Naive thymus-derived CD8-positive, alpha-beta T cell (primary cell): ENCODE results near the gene HPD. TPM values are rescaled to one million over a fixed set of nuclear protein-coding genes. Genes with fewer than 3 reads are reported as not detected.
A peak's percentile ranks its signal among the peaks of the same experiment; 100 is the strongest.

ENCODE experiments used
- ATAC-seq, 2 donors: fragments of 150-1000 bp; cut with Tn5 transposase in 1 of 2; sonication (Bioruptor Pico), chemical (Tn5 transposase) in 1 of 2; 1 replicate in 1 of 2; 2 replicates in 1 of 2; pipeline ENCODE4 v1.10.0; 2021; ENCODE audit warnings: mild to moderate bottlenecking in 2 of 2, moderate library complexity in 2 of 2
- POLR2A ChIA-PET: fragments of 350-600 bp; sonication (Branson Sonifier 250); formaldehyde crosslinking; loops from one replicate; lab custom pipeline; 2021; ENCODE audit warnings: antibody characterized with exemption; lab: Charles Lee
- DNase-seq, 10 donors: peaks; one replicate each; pipeline versions ENCODE4 v3.0.0 to v3.0.0-alpha.2; 2020 to 2022
- H3K27ac Mint-ChIP-seq, 10 donors: one replicate each; pipeline ENCODE4 v1.8.0; 2020 to 2022; ENCODE audit warnings: mild to moderate bottlenecking in 10 of 10, mixed read lengths in 10 of 10, moderate library complexity in 4 of 10, inconsistent platforms in 1 of 10
- H3K27me3 Mint-ChIP-seq, 5 donors: one replicate each; pipeline ENCODE4 v1.8.0; 2021 to 2022; ENCODE audit warnings: mixed read lengths in 5 of 5
- H3K36me3 Mint-ChIP-seq, 3 donors: one replicate each; pipeline ENCODE4 v1.8.0; 2020 to 2022; ENCODE audit warnings: mixed read lengths in 3 of 3, mild to moderate bottlenecking in 2 of 3, inconsistent platforms in 1 of 3
- H3K4me1 Mint-ChIP-seq, 4 donors: one replicate each; pipeline ENCODE4 v1.8.0; 2021 to 2022; ENCODE audit warnings: mixed read lengths in 4 of 4
- H3K4me3 Mint-ChIP-seq, 10 donors: one replicate each; pipeline ENCODE4 v1.8.0; 2020 to 2022; ENCODE audit warnings: mild to moderate bottlenecking in 10 of 10, mixed read lengths in 10 of 10, moderate library complexity in 6 of 10, inconsistent platforms in 1 of 10
- H3K9me3 Mint-ChIP-seq, 9 donors: one replicate each; pipeline ENCODE4 v1.8.0; 2020 to 2022; ENCODE audit warnings: mixed read lengths in 9 of 9, mild to moderate bottlenecking in 3 of 9, inconsistent platforms in 1 of 9, moderate library complexity in 1 of 9
- polyA plus RNA-seq, 3 donors: library from polyadenylated mRNA; unstranded; fragments of 300-500 nt; fragmentation: Illumina TruSeq; gene quantifications; one replicate each; pipeline ENCODE4 v1.2.3, GENCODE V29; 2021
- total RNA-seq, 8 experiments: library from RNA in 2 of 8; stranded (reverse) in 2 of 8; gene quantifications; one replicate each; pipeline ENCODE4 v1.2.3 and lab custom pipeline; 2021 to 2026

Gene HPD
- total and polyA plus RNA-seq, 5 experiments from 2014 or later: not detected

DNA sequence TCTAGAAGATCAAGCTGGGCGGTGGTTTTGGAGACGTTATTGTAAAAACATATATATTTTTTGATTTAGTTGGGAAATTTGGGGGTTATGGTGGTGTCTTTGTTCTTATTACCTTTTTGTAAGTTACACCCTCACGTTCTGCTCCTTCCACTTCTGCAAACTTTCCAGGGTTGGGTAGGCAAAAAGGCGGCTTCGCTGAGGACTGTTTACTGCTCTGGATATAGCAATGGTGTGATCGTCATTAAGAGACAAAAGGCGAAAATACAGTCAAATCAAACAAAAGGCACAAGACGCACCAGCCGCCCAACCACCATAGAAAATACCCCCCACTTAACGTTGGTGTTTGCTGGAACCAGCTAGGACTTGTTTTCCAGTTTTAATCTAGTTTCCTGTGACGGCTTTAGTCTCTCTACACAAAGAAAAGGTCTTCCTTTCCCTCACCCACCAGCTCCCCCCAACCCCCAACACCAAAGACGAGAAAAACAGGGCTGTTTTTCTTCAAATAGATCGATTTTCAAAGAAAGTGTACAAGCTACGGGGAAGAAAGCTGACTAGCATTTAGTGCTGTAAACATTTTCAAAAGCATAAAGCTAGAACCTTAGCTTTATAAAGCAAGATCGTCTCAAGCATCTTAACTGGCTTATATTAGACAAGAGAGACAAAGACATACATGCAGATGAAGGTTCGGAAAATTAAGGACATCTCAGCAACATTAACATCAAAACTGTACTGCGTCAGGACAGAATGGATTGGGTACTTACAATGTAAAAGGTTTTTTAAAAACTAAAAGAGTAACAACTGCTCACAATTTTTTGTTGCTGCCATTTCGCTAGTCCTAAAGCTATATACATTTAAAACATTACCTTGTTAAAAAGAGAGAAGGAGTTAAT lies 56.8 kb downstream of the HPD start:
- Mint-ChIP-seq H3K4me3 (peak overlapping the region; percentile 90 to 100 (median 96)), H3K27ac (peak overlapping the region; percentile 99 to 100 (median 99)), H3K4me1 (peaks cover 33 to 45% (median 38%) of the 10 kb centered on the region in 4 donors), H3K9me3 (peaks cover 0 to 2% (median 0%) of the 10 kb centered on the region in 9 donors), H3K36me3 (peaks cover 5 to 33% (median 6%) of the 10 kb centered on the region in 3 donors), H3K27me3 (no peaks in the 10 kb centered on the region)
- DNase-seq (peak in 9 of 10 donors; percentile 51 to 95 (median 81)), ATAC-seq (peak; percentile 31 to 55)
- POLR2A ChIA-PET: interaction anchor here (0.5 to 37.3 kb wide), 29 partner anchors 3 to 1509 kb away, joined by 3 to 2517 read pairs (median 5); partner anchors contain the start of genes DIABLO, KNTC1, MLXIP and MPHOSPH9

DNA sequence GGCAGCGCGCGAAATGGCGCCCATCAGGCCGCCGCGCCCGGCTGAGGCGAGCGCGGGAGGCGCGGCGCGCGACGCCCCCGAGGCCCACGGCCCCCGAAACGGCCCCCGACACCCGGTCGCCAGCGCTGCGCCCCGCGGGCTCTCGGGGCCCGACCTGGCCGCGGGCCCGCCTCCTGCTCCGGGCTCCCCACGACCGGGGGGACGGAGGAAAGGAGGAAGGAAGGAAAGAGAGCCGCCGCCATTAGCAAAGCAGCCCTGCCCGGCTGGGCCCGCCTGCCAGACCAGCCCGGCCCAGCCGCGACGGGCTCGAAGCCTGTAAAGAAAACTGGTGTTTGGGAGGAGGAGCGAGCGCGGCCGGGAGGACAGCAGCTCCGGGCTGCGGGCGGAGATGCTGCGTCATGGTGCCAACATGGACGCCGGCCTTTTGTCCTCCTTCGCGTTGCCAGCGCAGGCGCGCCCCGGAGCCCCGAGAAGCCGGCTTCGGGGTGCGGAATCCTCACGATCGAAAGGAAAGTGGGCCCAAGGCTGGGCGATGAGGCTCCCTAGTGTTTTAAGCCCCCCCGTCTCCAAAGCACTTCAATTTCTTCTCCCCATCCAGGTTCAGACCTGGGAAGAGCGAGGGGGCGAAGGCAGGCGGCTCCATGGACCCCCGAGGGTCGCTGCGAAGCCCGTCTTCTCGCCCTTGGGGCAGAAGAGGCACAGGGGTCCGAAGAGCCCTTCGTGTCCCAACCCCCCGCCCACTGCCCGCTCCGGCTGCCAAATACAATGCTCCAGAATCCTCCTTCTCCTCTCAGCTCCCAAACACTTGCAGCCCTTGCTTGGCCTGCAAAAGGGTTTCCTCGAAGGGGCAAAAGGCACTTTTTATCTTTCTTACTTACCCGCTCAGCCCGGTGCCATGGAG lies 57.7 kb downstream of the HPD start:
- ATAC-seq (peak; percentile 3), DNase-seq (peak; percentile 54 to 85 (median 69))
- H3K9me3 Mint-ChIP-seq: peaks cover 0 to 2% (median 0%) of the 10 kb centered on the region in 9 donors
- peaks cover 33 to 37% (median 35%) of the 10 kb centered on the region in 4 donors for H3K4me1 Mint-ChIP-seq
- H3K36me3 Mint-ChIP-seq: peaks cover 4 to 33% (median 5%) of the 10 kb centered on the region in 3 donors
- H3K4me3 Mint-ChIP-seq: peak overlapping the region; percentile 90 to 100 (median 96)
- peak overlapping the region; percentile 99 to 100 (median 99) for H3K27ac Mint-ChIP-seq
- no peaks in the 10 kb centered on the region for H3K27me3 Mint-ChIP-seq
- POLR2A ChIA-PET: interaction anchor here (0.5 to 37.3 kb wide), 25 partner anchors 4 to 1674 kb away, joined by 3 to 2517 read pairs (median 5); partner anchors contain the start of genes DIABLO, KNTC1, MLXIP and MPHOSPH9

DNA sequence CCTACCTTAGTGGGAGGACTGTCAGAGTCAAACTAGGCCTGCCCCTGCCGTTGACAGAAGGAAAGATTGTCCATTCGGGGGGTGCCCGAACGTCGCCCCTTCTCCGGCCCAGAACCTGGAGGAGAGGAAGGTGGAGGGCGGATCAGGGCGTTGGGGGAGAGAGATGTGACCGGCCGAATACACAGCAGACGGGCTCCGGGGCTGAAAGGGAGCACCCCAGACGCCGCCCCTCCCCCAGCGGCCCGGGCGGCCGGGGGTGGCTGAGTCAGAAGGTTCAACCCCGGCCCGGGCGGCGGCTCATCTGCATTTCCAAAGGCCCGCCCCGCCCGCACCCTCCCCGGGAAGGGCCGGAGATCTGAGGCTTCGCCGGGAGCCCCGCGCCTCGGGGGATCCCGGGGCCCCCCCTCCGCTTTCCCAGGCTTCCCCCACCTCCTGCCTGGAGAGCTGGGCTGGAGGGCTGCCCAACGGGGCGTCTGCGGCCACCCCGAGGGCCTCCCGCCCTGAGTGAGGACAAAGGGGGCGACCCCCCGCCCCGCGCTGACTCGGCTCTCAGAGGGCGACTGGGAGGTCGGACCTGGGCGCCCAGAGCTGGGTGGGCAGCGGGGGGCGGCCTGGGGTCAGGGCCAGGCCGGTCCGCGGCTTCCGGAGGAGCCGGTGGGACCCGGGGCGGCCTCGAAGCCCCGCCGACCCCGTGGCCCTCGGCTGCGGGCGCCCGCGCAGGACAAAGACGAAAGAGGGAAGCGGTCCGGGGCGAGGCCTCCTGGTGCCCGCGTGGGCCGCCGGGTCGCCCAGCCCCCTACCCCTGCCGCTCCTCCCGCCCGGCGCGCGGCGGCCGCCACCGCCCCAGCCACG lies 58.6 kb downstream of the HPD start:
- DNase-seq (peak in 9 of 10 donors; percentile 47 to 79 (median 62)), ATAC-seq (peak in 1 of 2 donors; percentile 4)
- POLR2A ChIA-PET: interaction anchor here (0.6 to 37.3 kb wide), 12 partner anchors 5 to 1675 kb away, joined by 3 to 2517 read pairs (median 10); partner anchors contain the start of genes ORAI1, PSMD9, RHOF and SETD1B
- Mint-ChIP-seq H3K4me3 (peak overlapping the region; percentile 70 to 95 (median 88)), H3K27me3 (no peaks in the 10 kb centered on the region), H3K4me1 (peaks cover 37 to 42% (median 39%) of the 10 kb centered on the region in 4 donors), H3K27ac (peak overlapping the region; percentile 89 to 97 (median 95)), H3K36me3 (peaks cover 2 to 35% (median 5%) of the 10 kb centered on the region in 3 donors), H3K9me3 (peaks cover 0 to 2% (median 0%) of the 10 kb centered on the region in 9 donors)

DNA sequence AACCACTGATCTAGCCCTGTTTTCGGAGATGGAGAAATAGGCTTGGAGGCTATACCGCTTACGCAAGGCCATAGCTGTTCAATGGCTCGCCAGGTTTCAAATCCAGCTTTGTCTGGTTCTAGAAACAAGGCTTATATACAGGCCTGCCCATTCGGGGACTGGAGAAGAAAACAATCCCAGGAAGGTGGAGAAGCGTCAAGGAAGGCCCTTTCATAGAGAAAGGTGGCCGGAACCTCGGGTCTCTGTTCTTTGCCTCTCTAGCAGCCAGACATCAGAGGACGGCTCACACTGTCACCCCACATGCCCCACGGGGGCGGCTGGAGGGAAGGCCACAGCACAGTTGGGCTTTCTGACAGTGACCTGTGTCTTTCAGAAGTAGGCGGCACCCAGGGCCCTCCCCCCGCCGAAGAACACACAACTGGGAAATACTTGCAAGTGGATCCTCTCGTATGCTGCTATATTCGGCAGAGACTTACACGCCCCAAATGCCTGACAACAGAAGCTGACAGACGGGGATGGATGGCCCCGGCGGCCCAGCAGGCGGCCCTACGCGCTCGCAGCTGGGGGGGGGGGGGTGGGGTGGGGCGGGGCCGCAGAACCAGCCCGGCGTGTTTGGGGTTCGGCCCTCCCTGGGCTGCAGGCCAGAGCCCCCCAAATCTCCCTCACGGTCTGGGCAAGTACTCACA lies 59.4 kb downstream of the HPD start:
- Mint-ChIP-seq H3K36me3 (peaks cover 2 to 37% (median 5%) of the 10 kb centered on the region in 3 donors), H3K27ac (peak overlapping the region; percentile 89 to 98 (median 95)), H3K27me3 (no peaks in the 10 kb centered on the region), H3K4me3 (peak overlapping the region; percentile 70 to 95 (median 90)), H3K4me1 (peaks cover 44 to 50% (median 47%) of the 10 kb centered on the region in 4 donors), H3K9me3 (peaks cover 0 to 2% (median 0%) of the 10 kb centered on the region in 9 donors)
- POLR2A ChIA-PET: interaction anchor here (0.6 to 37.3 kb wide), 14 partner anchors 5 to 281 kb away, joined by 3 to 2517 read pairs (median 4); partner anchors contain the start of genes PSMD9, RHOF, SETD1B and TMEM120B
- peak in 1 of 2 donors; percentile 11 for ATAC-seq
- DNase-seq: peak; percentile 37 to 84 (median 69)

DNA sequence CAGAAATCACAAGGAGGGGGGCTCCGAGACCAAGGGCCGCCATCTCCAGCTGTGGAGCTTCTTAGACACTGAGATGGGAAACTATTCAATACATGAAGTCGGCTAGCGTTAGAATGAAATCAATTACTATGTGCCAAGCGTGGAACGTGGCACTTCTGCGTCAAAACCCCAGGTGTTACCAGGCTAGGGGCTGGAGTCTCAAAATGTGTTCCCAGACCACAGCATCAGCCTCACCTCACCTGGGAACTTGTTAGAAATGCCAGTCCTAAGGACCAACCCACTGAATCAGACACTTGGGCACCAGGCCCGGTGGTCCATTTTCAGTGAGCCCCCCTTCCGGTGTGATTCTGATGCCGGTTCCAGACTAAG lies 59.9 kb downstream of the HPD start:
- POLR2A ChIA-PET: interaction anchor here (0.6 to 37.3 kb wide), 12 partner anchors 6 to 282 kb away, joined by 3 to 2517 read pairs (median 4); partner anchors contain the start of genes BCL7A, PSMD9, RHOF and SETD1B
- peaks cover 0 to 2% (median 0%) of the 10 kb centered on the region in 9 donors for H3K9me3 Mint-ChIP-seq
- peak overlapping the region; percentile 89 to 98 (median 95) for H3K27ac Mint-ChIP-seq
- DNase-seq (peak in 1 of 10 donors; percentile 33), ATAC-seq (no peak)
- peaks cover 2 to 37% (median 5%) of the 10 kb centered on the region in 3 donors for H3K36me3 Mint-ChIP-seq
- H3K4me3 Mint-ChIP-seq: peak overlapping the region; percentile 70 to 95 (median 90)
- no peaks in the 10 kb centered on the region for H3K27me3 Mint-ChIP-seq
- H3K4me1 Mint-ChIP-seq: peaks cover 44 to 55% (median 48%) of the 10 kb centered on the region in 4 donors

DNA sequence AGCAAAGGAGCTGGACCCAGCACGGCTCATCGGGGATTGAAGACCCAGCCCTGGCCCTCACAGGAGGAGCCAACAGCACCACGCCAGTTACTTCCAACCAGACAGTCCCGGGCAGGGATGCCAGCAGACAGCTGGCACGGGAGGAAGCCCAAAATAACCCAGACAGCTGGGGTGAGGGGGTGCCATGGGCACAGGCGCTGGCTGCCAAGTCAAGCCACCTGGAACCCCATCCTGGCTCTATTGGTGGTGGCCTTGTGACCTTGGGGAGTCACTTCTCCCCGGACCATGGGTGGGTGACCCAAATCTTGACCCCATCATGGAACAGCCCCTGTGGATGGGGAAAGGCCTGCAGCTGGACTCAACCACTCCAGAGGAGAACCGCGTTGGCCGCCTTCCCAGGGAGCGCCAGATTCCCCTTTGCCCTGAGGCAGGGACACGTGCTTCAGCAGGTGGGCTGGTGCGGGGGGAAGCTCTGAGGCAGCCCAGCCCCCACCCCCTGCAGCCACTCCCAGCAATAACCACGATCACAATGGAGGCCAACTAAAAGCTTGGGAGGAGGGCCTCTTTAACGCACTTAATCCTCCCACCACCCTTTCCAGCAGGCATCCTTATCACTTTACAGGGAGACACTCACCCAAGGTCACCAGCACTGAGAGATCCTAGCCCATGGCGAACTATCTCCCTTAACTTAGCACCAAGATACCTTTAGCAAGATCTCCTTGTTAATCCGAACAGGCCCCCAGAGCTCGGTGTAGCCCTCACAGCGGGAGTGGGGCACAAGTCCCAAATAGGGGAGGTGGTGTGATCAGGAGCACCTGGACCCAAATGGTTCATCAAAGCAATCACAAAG lies 60.5 kb downstream of the HPD start:
- Mint-ChIP-seq H3K36me3 (peaks cover 2 to 37% (median 5%) of the 10 kb centered on the region in 3 donors), H3K27ac (peak overlapping the region; percentile 89 to 98 (median 95)), H3K9me3 (peaks cover 0 to 2% (median 0%) of the 10 kb centered on the region in 9 donors), H3K27me3 (no peaks in the 10 kb centered on the region), H3K4me1 (peaks cover 44 to 55% (median 48%) of the 10 kb centered on the region in 4 donors), H3K4me3 (peak overlapping the region; percentile 70 to 95 (median 90))
- peak in 1 of 10 donors; percentile 33 for DNase-seq
- ATAC-seq: no peak
- POLR2A ChIA-PET: interaction anchor here (0.6 to 37.3 kb wide), 13 partner anchors 6 to 282 kb away, joined by 3 to 2517 read pairs (median 5); partner anchors contain the start of genes BCL7A, PSMD9, RHOF and SETD1B

DNA sequence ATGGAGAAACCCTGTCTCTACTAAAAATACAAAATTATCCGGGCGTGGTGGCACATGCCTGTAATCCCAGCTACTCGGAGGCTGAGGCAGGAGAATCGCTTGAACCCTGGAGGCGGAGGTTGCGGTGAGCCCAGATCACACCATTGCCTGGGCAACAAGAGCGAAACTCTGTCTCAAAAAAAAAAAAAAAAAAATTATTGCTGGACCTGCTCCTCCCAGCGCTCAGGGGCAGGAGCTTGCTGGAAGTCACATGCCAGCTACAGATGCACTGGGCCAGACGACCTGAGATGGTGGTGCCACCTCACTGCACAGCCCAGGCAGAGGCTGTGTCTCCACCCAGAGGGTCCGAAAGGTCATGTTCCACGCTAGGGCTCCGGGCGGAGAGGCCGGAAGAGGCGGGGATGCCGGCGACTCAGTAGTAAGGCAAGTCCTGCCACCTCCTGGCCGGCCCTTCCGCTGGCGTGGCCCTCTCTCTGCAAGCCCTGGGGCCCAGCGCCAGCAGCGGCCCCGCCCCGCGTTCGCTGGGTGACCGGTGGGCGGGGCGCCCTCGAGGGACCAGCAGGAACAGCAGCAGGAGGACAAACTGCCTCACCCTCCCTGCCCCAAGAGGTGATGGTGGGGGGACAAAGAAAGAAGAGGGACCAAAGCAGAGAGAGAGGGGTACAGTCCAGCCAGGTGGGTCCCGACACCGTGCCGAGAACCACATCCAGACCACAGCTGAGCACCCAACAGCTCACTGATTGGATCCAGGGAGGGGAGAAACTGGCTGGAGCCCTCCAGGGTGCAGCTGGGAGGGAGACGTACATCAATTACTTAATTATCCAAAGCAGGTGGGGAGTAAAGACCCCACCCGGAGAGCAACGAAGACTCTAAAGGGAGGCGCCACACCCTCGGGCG lies 61.6 kb downstream of the HPD start:
- peaks cover 5 to 42% (median 6%) of the 10 kb centered on the region in 3 donors for H3K36me3 Mint-ChIP-seq
- H3K27me3 Mint-ChIP-seq: no peaks in the 10 kb centered on the region
- H3K9me3 Mint-ChIP-seq: peaks cover 0 to 2% (median 0%) of the 10 kb centered on the region in 9 donors
- H3K4me1 Mint-ChIP-seq: peaks cover 43 to 56% (median 49%) of the 10 kb centered on the region in 4 donors
- DNase-seq: no peak
- H3K27ac Mint-ChIP-seq: peak overlapping the region; percentile 78 to 98 (median 95)
- no peak for ATAC-seq
- POLR2A ChIA-PET: interaction anchor here (0.7 to 37.3 kb wide), 9 partner anchors 8 to 1178 kb away, joined by 3 to 2517 read pairs (median 12); partner anchors contain the start of genes OGFOD2, PSMD9, RHOF and SETD1B
- H3K4me3 Mint-ChIP-seq: peak overlapping the region; percentile 70 to 91 (median 87)

DNA sequence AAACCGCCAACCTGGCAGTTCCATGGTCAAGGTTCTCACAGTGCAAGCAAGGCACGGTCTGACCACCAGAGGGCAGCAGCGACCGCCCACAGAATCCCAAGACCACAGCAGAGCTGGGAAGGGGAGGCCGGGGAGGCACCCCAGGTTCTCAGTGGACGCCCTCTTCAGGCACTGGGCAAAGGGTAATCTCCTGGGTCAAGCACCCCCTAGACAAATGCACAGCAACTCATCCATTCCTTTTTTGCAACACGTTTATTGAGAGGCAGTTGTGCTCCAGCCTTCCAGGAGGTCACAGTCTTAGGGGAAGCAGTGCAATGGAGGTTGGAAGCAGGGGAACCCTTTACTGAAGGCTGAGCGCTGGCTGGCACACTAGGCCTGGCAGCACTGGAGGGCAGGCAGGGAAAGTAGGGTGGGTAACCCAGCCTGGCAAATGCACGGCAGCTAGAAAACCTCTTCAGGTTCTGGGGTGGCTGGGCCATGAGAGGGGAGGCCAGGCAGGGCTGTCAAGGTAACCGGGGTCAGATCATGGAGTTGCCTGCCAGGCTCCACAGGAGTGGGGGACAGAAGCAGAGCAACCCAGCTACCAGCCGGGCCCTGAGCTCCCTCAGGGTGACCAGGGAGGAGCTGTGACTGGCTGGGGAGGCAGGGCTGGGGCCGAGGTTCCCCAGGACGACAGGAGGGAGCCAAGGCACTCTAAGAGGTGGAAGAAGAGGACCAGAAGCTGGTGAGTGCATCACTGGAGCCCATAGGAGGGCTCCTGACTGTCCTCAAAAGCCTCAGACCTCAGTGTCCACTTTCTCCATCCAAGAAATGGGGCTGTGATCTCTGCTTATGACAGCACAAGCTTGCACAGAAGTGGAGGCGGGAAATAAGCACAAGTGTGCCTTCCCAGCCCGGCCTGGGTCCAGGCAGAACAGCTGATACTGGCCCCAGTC lies 63.4 kb downstream of the HPD start:
- H3K9me3 Mint-ChIP-seq: no peaks in the 10 kb centered on the region
- peaks cover 0 to 43% (median 6%) of the 10 kb centered on the region in 3 donors for H3K36me3 Mint-ChIP-seq
- no peaks in the 10 kb centered on the region for H3K27me3 Mint-ChIP-seq

More for the DNA sequence above, 63.4 kb downstream of the HPD start:
- DNase-seq: peak; percentile 73 to 94 (median 82)
- POLR2A ChIA-PET: interaction anchor here (0.8 to 37.3 kb wide), 17 partner anchors 6 to 228 kb away, joined by 3 to 2517 read pairs (median 7); partner anchors contain the start of genes PSMD9, RHOF, SETD1B and TMEM120B
- peaks cover 42 to 72% (median 65%) of the 10 kb centered on the region in 4 donors for H3K4me1 Mint-ChIP-seq
- peak overlapping the region; percentile 75 to 96 (median 86) for H3K4me3 Mint-ChIP-seq
- H3K27ac Mint-ChIP-seq: peak overlapping the region; percentile 87 to 99 (median 97)
- ATAC-seq: peak; percentile 11 to 15
